ENCODE results near the gene MCC. TPM values are rescaled to one million over a fixed set of nuclear protein-coding genes. Genes with fewer than 3 reads are reported as not detected.

MCC gene
- total RNA-seq, 1 experiment from 2014 or later: 7.6 TPM

DNA sequence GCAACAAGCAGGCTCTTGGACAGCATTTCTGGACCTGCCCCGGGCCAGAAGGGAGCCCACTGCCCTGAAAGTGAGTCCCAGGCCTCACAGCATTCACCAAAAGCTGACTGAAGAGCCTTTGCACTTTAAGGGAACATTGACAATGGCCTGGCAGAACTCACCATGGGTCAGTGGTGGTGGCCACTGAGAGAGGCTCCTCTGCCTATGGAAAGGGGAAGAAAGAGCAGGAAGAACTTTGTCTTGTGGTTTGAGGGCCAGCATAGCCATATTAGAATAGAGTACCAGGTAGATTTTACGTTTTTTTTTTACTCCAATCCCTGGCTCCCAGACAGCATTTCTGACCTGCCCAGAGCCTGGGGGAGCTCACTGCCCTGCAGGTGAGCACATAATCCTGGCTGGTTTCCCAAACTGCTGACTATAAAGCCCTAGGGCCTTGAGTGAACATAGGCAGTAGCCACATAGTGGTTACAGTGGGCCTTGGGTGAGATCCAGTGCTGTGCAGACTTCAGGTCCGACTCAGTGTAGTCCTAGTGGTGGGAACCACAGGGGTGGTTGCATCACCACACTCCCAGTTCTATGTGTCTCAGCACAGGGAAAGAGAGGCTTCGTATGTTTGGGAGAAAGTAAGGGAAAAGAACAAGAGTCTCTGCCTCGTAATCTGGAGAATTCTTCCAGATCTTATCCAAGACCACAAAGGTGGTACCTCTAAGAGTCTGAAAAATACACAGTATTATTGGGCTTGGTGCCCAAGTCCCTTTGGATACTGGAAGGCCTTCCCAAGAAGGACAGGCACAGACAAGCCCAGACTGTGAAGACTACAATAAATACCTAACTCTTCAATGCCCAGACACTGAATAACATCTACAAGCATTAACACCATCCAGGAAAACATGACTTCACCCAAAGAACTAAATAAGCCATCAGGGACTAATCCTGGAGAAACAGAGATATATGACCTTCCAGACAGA is 143.0 kb downstream of the MCC start:
- no peak overlapping the region for H2BK12ac ChIP-seq (ENCODE audit: insufficient read length, low read depth, low read length)
- Mint-ChIP-seq H3K27me3 (ENCODE audit: low read depth) (no peaks in the 10 kb centered on the region; the same call in 1 of the 2 replicates), H3K4me1 (peaks cover 0 to 2% of the 10 kb centered on the region in 2 experiments; a peak in 1 of 4 replicates), H3K9me3 (peaks cover 0 to 3% of the 10 kb centered on the region in 2 experiments; a peak in 1 of 5 replicates), H3K4me3 (no peak overlapping the region), H3K36me3 (ENCODE audit: insufficient read depth in 1 of 3, low read depth in 3 of 3) (no peaks in the 10 kb centered on the region), H3K27ac (no peak overlapping the region; a peak in 1 of 7 replicates)
- H3K27ac ChIP-seq (ENCODE audit: insufficient read length, low read depth, low read length): no peak overlapping the region
- no peaks in the 10 kb centered on the region for H3K79me1 ChIP-seq (ENCODE audit: insufficient read depth, low read depth, low read length, poor library complexity, severe bottlenecking)
- no peak overlapping the region for H4K8ac ChIP-seq (replicated peaks; ENCODE audit: insufficient read length, low read depth, low read length)
- DNase-seq: no peak
- H3K4me2 ChIP-seq (ENCODE audit: insufficient read depth, insufficient read length, low read length): no peak overlapping the region
- no peak overlapping the region for H2BK20ac ChIP-seq (ENCODE audit: low read depth, low read length, poor library complexity, severe bottlenecking)
- H3K9ac ChIP-seq (ENCODE audit: extremely low read depth, insufficient read length, low read length): no peak overlapping the region
- no peak overlapping the region for H2BK5ac ChIP-seq (ENCODE audit: insufficient read length, low read length)
- H4K91ac ChIP-seq (ENCODE audit: insufficient read length, low read depth, low read length): no peak overlapping the region
- H3K27me3 ChIP-seq (ENCODE audit: insufficient read depth, low read length): no peaks in the 10 kb centered on the region
- H3K23ac ChIP-seq (ENCODE audit: insufficient read length, low read depth, low read length): no peak overlapping the region
- no peaks in the 10 kb centered on the region for H3K79me2 ChIP-seq (ENCODE audit: insufficient read depth, low read length)
- H2BK120ac ChIP-seq (ENCODE audit: low read depth, low read length, poor library complexity, severe bottlenecking): no peak overlapping the region
- H3K56ac ChIP-seq (ENCODE audit: insufficient read length, low read depth, low read length): no peak overlapping the region
- no peak overlapping the region for H2AK5ac ChIP-seq (ENCODE audit: insufficient read length, low read length)
- no CpG with 5 or more reads among the region's 5 CpGs for WGBS (ENCODE audit: extremely low coverage, insufficient read length, low lambda C conversion rate)
- TF ChIP-seq, protein P1, sequence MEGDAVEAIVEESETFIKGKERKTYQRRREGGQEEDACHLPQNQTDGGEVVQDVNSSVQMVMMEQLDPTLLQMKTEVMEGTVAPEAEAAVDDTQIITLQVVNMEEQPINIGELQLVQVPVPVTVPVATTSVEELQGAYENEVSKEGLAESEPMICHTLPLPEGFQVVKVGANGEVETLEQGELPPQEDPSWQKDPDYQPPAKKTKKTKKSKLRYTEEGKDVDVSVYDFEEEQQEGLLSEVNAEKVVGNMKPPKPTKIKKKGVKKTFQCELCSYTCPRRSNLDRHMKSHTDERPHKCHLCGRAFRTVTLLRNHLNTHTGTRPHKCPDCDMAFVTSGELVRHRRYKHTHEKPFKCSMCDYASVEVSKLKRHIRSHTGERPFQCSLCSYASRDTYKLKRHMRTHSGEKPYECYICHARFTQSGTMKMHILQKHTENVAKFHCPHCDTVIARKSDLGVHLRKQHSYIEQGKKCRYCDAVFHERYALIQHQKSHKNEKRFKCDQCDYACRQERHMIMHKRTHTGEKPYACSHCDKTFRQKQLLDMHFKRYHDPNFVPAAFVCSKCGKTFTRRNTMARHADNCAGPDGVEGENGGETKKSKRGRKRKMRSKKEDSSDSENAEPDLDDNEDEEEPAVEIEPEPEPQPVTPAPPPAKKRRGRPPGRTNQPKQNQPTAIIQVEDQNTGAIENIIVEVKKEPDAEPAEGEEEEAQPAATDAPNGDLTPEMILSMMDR (conservative IDR thresholded peaks at IDR 0.05): no peak
- no peaks in the 10 kb centered on the region for H3K9me3 ChIP-seq (ENCODE audit: control insufficient read depth, low read depth, low read length)
- no peak overlapping the region for H4K5ac ChIP-seq (ENCODE audit: insufficient read length, low read depth, low read length)
- no peaks in the 10 kb centered on the region for H3K23me2 ChIP-seq (ENCODE audit: insufficient read length, low read depth, low read length, poor library complexity, severe bottlenecking)
- no peak overlapping the region for H3T11ph ChIP-seq (ENCODE audit: low read length)
- H2AFZ ChIP-seq (ENCODE audit: low read length): no peak overlapping the region
- H3K4ac ChIP-seq (ENCODE audit: low read depth, low read length): no peak overlapping the region
- H3K14ac ChIP-seq (ENCODE audit: insufficient read depth, low read length): no peak overlapping the region
- H2BK15ac ChIP-seq (ENCODE audit: low read depth, low read length): no peak overlapping the region
- H4K20me1 ChIP-seq (ENCODE audit: control insufficient read depth, insufficient read depth, insufficient read length): no peaks in the 10 kb centered on the region
- H3K18ac ChIP-seq (ENCODE audit: insufficient read length, low read depth, low read length): no peak overlapping the region
- H3K4me1 ChIP-seq (ENCODE audit: insufficient read depth, low read length): no peaks in the 10 kb centered on the region

All from H9 (cell line).